Endometrial microvascular endothelial cells (primary cell): Measurements from ENCODE around the gene ELF5. TPM values are rescaled to one million over a fixed set of nuclear protein-coding genes. Genes with fewer than 3 reads are reported as not detected.

Experiments
- in situ Hi-C: cut with HindIII; loops from 2 replicates; pipeline ENCODE4 v1.10.0; 2017; ENCODE audit warnings: low sequenced_read_pairs, low pct_unique_long_range_greater_than_20kb; ENCODE audit errors: inconsistent ontology term
- total RNA-seq: library from RNA; depleted of rRNA; stranded (reverse); fragments of >200 nt; gene quantifications from one replicate; pipeline ENCODE4 v1.2.3, GENCODE V29; 2015; ENCODE audit errors: inconsistent ontology term

ELF5 gene
- total RNA-seq, 1 donor from 2014 or later, result not detected

- in situ Hi-C loops, result no loop called here
Measured at GRCh38 chr11:34525098-34525497, 11.5 kb upstream of the ELF5 start.

- in situ Hi-C loops, result no loop called here
Measured at GRCh38 chr11:34524696-34525095, 11.1 kb upstream of the ELF5 start.

- in situ Hi-C loops, result no loop called here
Measured at GRCh38 chr11:34523053-34523452, 9.5 kb upstream of the ELF5 start.

GRCh38 chr11:34522188-34522587 lies 8.6 kb upstream of the ELF5 start:
- in situ Hi-C loops, result no loop called here

- in situ Hi-C loops, result no loop called here
Measured at GRCh38 chr11:34521265-34521664, 7.7 kb upstream of the ELF5 start.

- in situ Hi-C loops, result no loop called here
Measured at GRCh38 chr11:34519595-34520235, 6.1 kb upstream of the ELF5 start.

GRCh38 chr11:34516247-34517040 lies 2.9 kb upstream of the ELF5 start:
- in situ Hi-C loops, result no loop called here

- in situ Hi-C loops, result no loop called here
Measured at GRCh38 chr11:34514597-34514996, 1.0 kb upstream of the ELF5 start.

GRCh38 chr11:34512840-34513681 lies 533 bp downstream of the ELF5 start:
- in situ Hi-C loops, result no loop called here

GRCh38 chr11:34510673-34511072 lies 2.9 kb downstream of the ELF5 start:
- in situ Hi-C loops, result no loop called here

GRCh38 chr11:34510218-34510617 lies 3.4 kb downstream of the ELF5 start:
- in situ Hi-C loops, result no loop called here

GRCh38 chr11:34509336-34509876 lies 4.2 kb downstream of the ELF5 start:
- in situ Hi-C loops, result no loop called here

- in situ Hi-C loops, result no loop called here
Measured at GRCh38 chr11:34508524-34508923, 5.1 kb downstream of the ELF5 start.

- in situ Hi-C loops, result no loop called here
Measured at GRCh38 chr11:34507610-34508009, 6.0 kb downstream of the ELF5 start.

- in situ Hi-C loops, result no loop called here
Measured at GRCh38 chr11:34507156-34507555, 6.4 kb downstream of the ELF5 start.

GRCh38 chr11:34505874-34506273 lies 7.7 kb downstream of the ELF5 start:
- in situ Hi-C loops, result no loop called here

- in situ Hi-C loops, result no loop called here
Measured at GRCh38 chr11:34502949-34503348, 10.6 kb downstream of the ELF5 start.

- in situ Hi-C loops, result no loop called here
Measured at GRCh38 chr11:34501949-34502348, 11.6 kb downstream of the ELF5 start.

- in situ Hi-C loops, result no loop called here
Measured at GRCh38 chr11:34501500-34501899, 12.1 kb downstream of the ELF5 start.
